Testis (tissue), 3 donors: ENCODE measurements around the gene CMTM7. TPM values are rescaled to one million over a fixed set of nuclear protein-coding genes. Genes with fewer than 3 reads are reported as not detected.
"Not testable (repeated sequence)": the region's sequence is repeated elsewhere in the genome, so short reads cannot be mapped to it uniquely, and the experiment has no call there.

ENCODE experiments used
- DNase-seq: peaks from one replicate; pipeline ENCODE4 v3.0.0-alpha.2; 2019
- H3K27ac ChIP-seq, 2 donors: fragments of 200-600 bp; sonication (generic); one replicate each; pipeline ENCODE4 v1.5.1; 2019
- H3K27me3 ChIP-seq: fragments of 200-600 bp; sonication (generic); one replicate; pipeline ENCODE4 v1.5.1; 2019
- H3K36me3 ChIP-seq: fragments of 200-600 bp; sonication (generic); one replicate; pipeline ENCODE4 v1.5.1; 2017; ENCODE audit warnings: low read depth; ENCODE audit errors: missing control alignments
- H3K4me1 ChIP-seq: fragments of 200-600 bp; sonication (generic); one replicate; pipeline ENCODE4 v1.5.1; 2019
- H3K4me3 ChIP-seq, 2 donors: fragments of 200-600 bp; sonication (generic); one replicate each; pipeline ENCODE4 v1.5.1; 2017 to 2019
- H3K9me3 ChIP-seq: fragments of 200-600 bp; sonication (generic); one replicate; pipeline ENCODE4 v1.5.1; 2017
- CTCF ChIP-seq, 3 experiments: fragments of 450-650 bp in 2 of 3; fragments of 200-600 bp in 1 of 3; sonication (generic) in 1 of 3; IDR thresholded peaks; one replicate each; pipeline ENCODE4 v1.5.1; 2016 to 2019; ENCODE audit warnings: antibody characterized with exemption in 3 of 3, mild to moderate bottlenecking in 2 of 3, moderate library complexity in 1 of 3
- POLR2A ChIP-seq: fragments of 450-650 bp; IDR thresholded peaks from one replicate; pipeline ENCODE4 v1.6.1; 2017; ENCODE audit warnings: antibody characterized with exemption, mild to moderate bottlenecking, moderate library complexity
- WGBS, 2 donors: methylation state at CpG; one replicate each; pipeline ENCODE4 v1.1.5; 2018; 5-methylcytosine and 5-hydroxymethylcytosine counted together
- intact Hi-C: fragments of 100-400 bp; cut with DNase I; formaldehyde crosslinking; loops from one replicate; pipeline ENCODE4 v1.15.1; 2023; ENCODE audit warnings: low total_unique reads
- polyA plus RNA-seq: library from polyadenylated mRNA; stranded (reverse); fragments of 350-450 nt; fragmentation: Illumina TruSeq; extraction: RNeasy Lipid Tissue Mini Kit (QIAGEN cat#74804); gene quantifications from one replicate; pipeline ENCODE4 v1.2.3, GENCODE V29; 2014; ENCODE audit warnings: low read depth, low replicate concordance; ENCODE audit not compliant: insufficient read depth
- total RNA-seq, 2 donors: library from RNA; depleted of rRNA; stranded (reverse); fragments of >200 nt; gene quantifications; one replicate each; pipeline ENCODE4 v1.2.3, GENCODE V29; 2016

CMTM7 gene
- total and polyA plus RNA-seq, 3 donors from 2014 or later: 15.0 to 40.9 (median 19.7) TPM

- no peaks in the 10 kb centered on the region for H3K4me1 ChIP-seq
- no peak for DNase-seq
- TF ChIP-seq POLR2A (no peak), CTCF (IDR thresholded peaks at IDR 0.05) (no peak)
- intact Hi-C loops: no loop called here
- no peaks in the 10 kb centered on the region for H3K9me3 ChIP-seq
- H3K27ac ChIP-seq: no peak overlapping the region
- 96 to 97% methylated on average over 4 of the region's 4 CpGs for WGBS, 2 donors
- H3K36me3 ChIP-seq: no peaks in the 10 kb centered on the region
- H3K4me3 ChIP-seq: no peak overlapping the region
- no peaks in the 10 kb centered on the region for H3K27me3 ChIP-seq
Measured at GRCh38 chr3:32436816-32437189, 45.1 kb downstream of the CMTM7 start.

GRCh38 chr3:32437896-32438295, 46.2 kb downstream of the CMTM7 start:
- Histone ChIP-seq H3K36me3 (no peaks in the 10 kb centered on the region), H3K27me3 (no peaks in the 10 kb centered on the region), H3K4me3 (no peak overlapping the region), H3K27ac (no peak overlapping the region), H3K4me1 (no peaks in the 10 kb centered on the region), H3K9me3 (no peaks in the 10 kb centered on the region)
- TF ChIP-seq CTCF (IDR thresholded peaks at IDR 0.05) (no peak), POLR2A (no peak)
- DNase-seq: no peak
- intact Hi-C loops: no loop called here
- 83 to 93% methylated on average over 7 of the region's 7 CpGs for WGBS, 2 donors

DNA sequence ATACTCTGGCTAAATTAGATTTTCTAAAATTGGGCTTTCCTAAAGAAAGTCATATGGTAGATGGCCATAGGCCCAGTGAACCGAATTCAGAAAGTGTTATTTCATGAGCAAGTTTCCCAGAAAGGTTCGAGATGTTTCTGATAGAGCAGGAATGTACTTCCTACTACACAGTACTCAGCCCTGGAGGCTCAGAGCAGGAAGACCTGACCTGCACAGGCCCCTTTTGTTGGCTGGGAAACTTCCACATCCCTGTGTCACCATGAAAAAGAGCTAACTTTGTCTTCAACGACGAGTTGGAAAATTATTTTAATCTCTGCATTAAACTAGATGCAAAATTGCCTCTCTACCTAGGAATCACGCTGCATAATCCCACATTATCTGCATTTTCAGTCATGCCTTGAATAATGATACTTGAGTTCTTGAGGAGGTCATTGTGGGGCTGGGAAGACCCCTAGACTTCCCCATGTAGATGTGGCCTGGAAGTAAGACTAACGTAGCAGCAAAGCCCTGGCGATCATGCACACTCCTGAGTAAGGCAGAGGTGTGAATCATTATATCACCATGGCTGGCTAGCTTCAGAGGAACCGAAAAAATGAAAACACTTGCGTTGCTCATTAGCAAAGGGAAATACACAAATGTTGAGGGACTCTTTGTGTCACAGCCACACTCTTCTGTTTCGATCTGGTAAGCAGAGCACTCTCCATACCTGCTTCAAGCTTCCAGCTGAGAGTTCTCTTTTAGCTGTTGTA, 47.1 kb downstream of the CMTM7 start:
- 73 to 74% methylated on average over 10 of the region's 10 CpGs for WGBS, 2 donors
- no peaks in the 10 kb centered on the region for H3K9me3 ChIP-seq
- DNase-seq: no peak
- H3K36me3 ChIP-seq: no peaks in the 10 kb centered on the region
- intact Hi-C loops: no loop called here
- H3K27ac ChIP-seq: no peak overlapping the region
- no peak overlapping the region for H3K4me3 ChIP-seq
- TF ChIP-seq POLR2A (no peak), CTCF (IDR thresholded peaks at IDR 0.05) (no peak)
- no peaks in the 10 kb centered on the region for H3K4me1 ChIP-seq
- no peaks in the 10 kb centered on the region for H3K27me3 ChIP-seq

DNA sequence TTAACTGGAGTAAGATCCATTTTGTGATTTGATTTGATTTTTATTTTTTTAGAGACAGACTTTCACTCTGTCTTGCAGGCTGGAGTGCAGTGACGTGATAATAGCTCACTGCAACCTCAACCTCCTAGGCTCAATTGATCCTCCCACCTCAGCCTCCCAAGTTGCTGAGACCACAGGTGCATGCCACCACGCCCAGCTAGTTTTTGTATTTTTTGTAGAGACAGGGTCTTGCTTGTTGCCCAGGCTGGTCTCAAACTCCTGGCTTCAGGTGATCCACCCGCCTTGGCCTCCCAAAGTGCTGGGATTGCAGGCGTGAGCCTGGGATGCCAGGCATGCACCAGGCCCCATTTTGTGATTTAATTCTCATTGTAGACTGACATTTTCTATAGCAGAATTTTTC, 47.8 kb downstream of the CMTM7 start:
- H3K4me3 ChIP-seq, DNase-seq, H3K27ac ChIP-seq, H3K27me3 ChIP-seq, H3K4me1 ChIP-seq, H3K9me3 ChIP-seq, H3K36me3 ChIP-seq, intact Hi-C loops: not testable (repeated sequence)
- WGBS, 2 donors: 97 to 98% methylated on average over 4 of the region's 4 CpGs

DNA sequence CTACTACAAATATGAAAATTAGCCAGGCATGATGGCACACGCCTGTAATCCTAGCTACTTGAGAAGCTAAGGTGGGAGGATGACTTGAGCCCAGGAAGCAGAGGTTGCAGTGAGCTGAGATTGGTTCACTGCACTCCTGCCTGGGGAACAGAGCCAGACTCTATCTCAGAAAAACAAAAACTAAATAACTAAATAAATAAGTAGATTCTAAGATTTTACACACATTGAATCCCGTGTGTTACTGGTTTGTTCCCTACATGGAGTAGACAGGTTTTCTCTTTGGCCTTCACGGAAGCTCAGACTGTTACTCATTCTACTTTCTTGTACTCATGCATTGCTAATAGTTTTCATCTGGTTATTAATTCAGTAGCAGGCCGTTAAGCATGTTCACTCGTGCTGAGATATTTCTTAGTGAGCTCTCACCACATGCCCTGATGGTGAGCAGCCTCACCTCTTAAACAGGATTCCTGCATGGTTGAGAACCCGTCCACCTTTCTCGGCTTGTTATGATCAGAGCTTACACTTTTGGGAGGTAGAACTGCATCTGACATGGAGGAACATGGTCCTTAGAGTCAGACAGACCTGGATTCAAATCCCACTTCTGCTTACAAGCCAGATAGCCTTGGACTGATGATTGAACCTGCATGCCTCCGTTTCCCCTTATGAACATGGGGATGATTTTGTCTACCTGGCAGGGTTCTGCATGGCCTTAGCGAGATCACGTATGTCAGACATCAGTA, 49.1 kb downstream of the CMTM7 start:
- TF ChIP-seq POLR2A: no peak
- no peak for TF ChIP-seq CTCF (IDR thresholded peaks at IDR 0.05)
- 86 to 87% methylated on average over 10 of the region's 10 CpGs for WGBS, 2 donors
- no peaks in the 10 kb centered on the region for H3K4me1 ChIP-seq
- no peaks in the 10 kb centered on the region for H3K27me3 ChIP-seq
- DNase-seq: no peak
- intact Hi-C loops: no loop called here
- no peak overlapping the region for H3K4me3 ChIP-seq
- H3K36me3 ChIP-seq: no peaks in the 10 kb centered on the region
- no peaks in the 10 kb centered on the region for H3K9me3 ChIP-seq
- no peak overlapping the region for H3K27ac ChIP-seq
